Liver (tissue), 9 donors: Measurements from ENCODE around the gene HNRNPL. TPM values are rescaled to one million over a fixed set of nuclear protein-coding genes. Genes with fewer than 3 reads are reported as not detected.

Experiments used
- DNase-seq: peaks from one replicate; pipeline ENCODE4 v3.0.0-alpha.2; 2017; ENCODE audit warnings: low spot score
- H3K27ac ChIP-seq, 2 donors: one replicate each; pipeline ENCODE4 v1.7.0; 2013; ENCODE audit warnings: inconsistent platforms in 2 of 2, low read length in 2 of 2, control low read depth in 1 of 2, low read depth in 1 of 2, mild to moderate bottlenecking in 1 of 2
- H3K27me3 ChIP-seq, 4 donors: one replicate each; pipeline versions ENCODE4 v1.6.1 to v1.7.0; 2013; ENCODE audit warnings: low read length in 3 of 4, inconsistent platforms in 1 of 4, mild to moderate bottlenecking in 1 of 4, moderate library complexity in 1 of 4; ENCODE audit not compliant: control insufficient read depth in 4 of 4, insufficient read depth in 4 of 4
- H3K36me3 ChIP-seq, 4 donors: one replicate each; pipeline versions ENCODE4 v1.6.1 to v1.7.0; 2013; ENCODE audit warnings: low read length in 3 of 4, mild to moderate bottlenecking in 3 of 4, low read depth in 1 of 4, moderate library complexity in 1 of 4; ENCODE audit not compliant: control insufficient read depth in 4 of 4, insufficient read depth in 3 of 4
- H3K4me1 ChIP-seq, 4 donors: one replicate each; pipeline versions ENCODE4 v1.6.1 to v1.7.0; 2013; ENCODE audit warnings: low read length in 3 of 4, mild to moderate bottlenecking in 3 of 4, moderate library complexity in 1 of 4; ENCODE audit not compliant: control insufficient read depth in 4 of 4, insufficient read depth in 4 of 4
- H3K4me3 ChIP-seq, 3 donors: one replicate each; pipeline versions ENCODE4 v1.6.1 to v1.7.0; 2013; ENCODE audit warnings: low read length in 3 of 3, control low read depth in 1 of 3, low read depth in 1 of 3, mild to moderate bottlenecking in 1 of 3
- H3K9ac ChIP-seq, 2 donors: one replicate each; pipeline ENCODE4 v1.7.0; 2013; ENCODE audit warnings: low read length in 2 of 2, mild to moderate bottlenecking in 2 of 2, moderate library complexity in 2 of 2, control low read depth in 1 of 2, low read depth in 1 of 2
- H3K9me3 ChIP-seq, 4 donors: one replicate each; pipeline versions ENCODE4 v1.6.1 to v1.7.0; 2013; ENCODE audit warnings: low read length in 3 of 4; ENCODE audit not compliant: control insufficient read depth in 4 of 4
- ATF3 ChIP-seq: IDR thresholded peaks from 2 replicates; pipeline ENCODE4 v1.6.1; 2016; ENCODE audit warnings: antibody characterized with exemption
- CTCF ChIP-seq: fragments of 150-350 bp; IDR thresholded peaks from 2 replicates; pipeline ENCODE4 v1.5.1; 2017; ENCODE audit warnings: improper control_type of control experiment, low read depth, low read length; ENCODE audit not compliant: missing input control
- EGR1 ChIP-seq, 2 donors: IDR thresholded peaks; 2 replicates each; pipeline ENCODE4 v1.6.1; 2016 to 2018; ENCODE audit warnings: antibody characterized with exemption in 2 of 2, low read depth in 2 of 2
- FOXA2 ChIP-seq: IDR thresholded peaks from 2 replicates; pipeline ENCODE4 v1.6.1; 2016; ENCODE audit warnings: antibody characterized with exemption
- GABPA ChIP-seq, 2 donors: IDR thresholded peaks in 1 of 2; conservative IDR thresholded peaks in 1 of 2; 2 replicates each; pipeline ENCODE4 v1.6.1; 2016; ENCODE audit warnings: antibody characterized with exemption in 2 of 2, mild to moderate bottlenecking in 1 of 2, moderate library complexity in 1 of 2
- HNF4A ChIP-seq, 2 donors: conservative IDR thresholded peaks; 2 replicates each; pipeline ENCODE4 v1.6.1; 2016; ENCODE audit warnings: antibody characterized with exemption in 2 of 2, mild to moderate bottlenecking in 2 of 2
- HNF4G ChIP-seq: IDR thresholded peaks from 2 replicates; pipeline ENCODE4 v1.6.1; 2016; ENCODE audit warnings: antibody characterized with exemption
- JUND ChIP-seq, 2 donors: IDR thresholded peaks; 2 replicates each; pipeline ENCODE4 v1.6.1; 2016; ENCODE audit warnings: antibody characterized with exemption in 2 of 2
- NR2F2 ChIP-seq: IDR thresholded peaks from 2 replicates; pipeline ENCODE4 v1.6.1; 2016; ENCODE audit warnings: antibody characterized with exemption
- RAD21 ChIP-seq, 2 donors: IDR thresholded peaks; 2 replicates each; pipeline ENCODE4 v1.6.1; 2016; ENCODE audit warnings: antibody characterized with exemption in 2 of 2, mild to moderate bottlenecking in 2 of 2
- REST ChIP-seq: IDR thresholded peaks from 2 replicates; pipeline ENCODE4 v1.6.1; 2016; ENCODE audit warnings: antibody characterized with exemption, mild to moderate bottlenecking
- RXRA ChIP-seq, 2 donors: IDR thresholded peaks; 2 replicates each; pipeline ENCODE4 v1.6.1; 2017 to 2018; ENCODE audit warnings: antibody characterized with exemption in 2 of 2, mild to moderate bottlenecking in 1 of 2
- SP1 ChIP-seq: IDR thresholded peaks from 2 replicates; pipeline ENCODE4 v1.6.1; 2018; ENCODE audit warnings: antibody characterized with exemption, mild to moderate bottlenecking
- TAF1 ChIP-seq: conservative IDR thresholded peaks from 2 replicates; pipeline ENCODE4 v1.6.1; 2016; ENCODE audit warnings: antibody characterized with exemption, mild to moderate bottlenecking
- YY1 ChIP-seq: IDR thresholded peaks from 2 replicates; pipeline ENCODE4 v1.6.1; 2016; ENCODE audit warnings: antibody characterized with exemption, mild to moderate bottlenecking
- ZBTB33 ChIP-seq: IDR thresholded peaks from 2 replicates; pipeline ENCODE4 v1.6.1; 2016; ENCODE audit warnings: antibody characterized with exemption
- WGBS: extraction: QIAGEN DNeasy Blood & Tissue Kit; methylation state at CpG from one replicate; pipeline ENCODE4 v1.1.7; 2013; 5-methylcytosine and 5-hydroxymethylcytosine counted together
- polyA plus RNA-seq, 2 donors: library from polyadenylated mRNA; stranded (reverse) in 1 of 2; unstranded in 1 of 2; fragments of 200-250 nt in 1 of 2; fragments of >200 nt in 1 of 2; fragmentation: Nextera tagmentation in 1 of 2; extraction: Ambion mirVana in 1 of 2; gene quantifications; one replicate each; pipeline versions ENCODE4 v1.2.1 to v1.2.3, GENCODE V29; 2013 to 2015
- total RNA-seq, 2 donors: library from RNA; depleted of rRNA; stranded (reverse); fragments of >200 nt; gene quantifications; one replicate each; pipeline ENCODE4 v1.2.3, GENCODE V29; 2014
- donor health status: healthy.
- donor health status: healthy.
- donor health status: healthy.
- donor health status: healthy.
- donor health status: healthy.

Gene HNRNPL
- total and polyA plus RNA-seq, 4 donors: 50.4 to 166 (median 95.6) TPM

GRCh38 chr19:38846097-38846496, 3.7 kb downstream of the HNRNPL start:
- Histone ChIP-seq H3K9ac (no peak overlapping the region), H3K4me3 (no peak overlapping the region), H3K4me1 (peaks cover 19 to 76% (median 61%) of the 10 kb centered on the region in 4 donors), H3K9me3 (no peaks in the 10 kb centered on the region), H3K27ac (no peak overlapping the region), H3K36me3 (peaks cover 28 to 56% (median 52%) of the 10 kb centered on the region in 4 donors), H3K27me3 (no peaks in the 10 kb centered on the region)
- 78% methylated on average over 2 of the region's 2 CpGs for WGBS
- DNase-seq: no peak
- no peak for TF ChIP-seq HNF4A (conservative IDR thresholded peaks at IDR 0.05)
- TF ChIP-seq GABPA (IDR thresholded peaks at IDR 0.05 in 1 of 2, conservative IDR thresholded peaks at IDR 0.05 in 1 of 2): no peak
- TF ChIP-seq JUND (IDR thresholded peaks at IDR 0.05): no peak
- TF ChIP-seq RAD21 (IDR thresholded peaks at IDR 0.05): no peak
- TF ChIP-seq ATF3: no peak
- no peak for TF ChIP-seq YY1
- no peak for TF ChIP-seq CTCF
- TF ChIP-seq NR2F2: no peak
- TF ChIP-seq RXRA (IDR thresholded peaks at IDR 0.05): no peak
- TF ChIP-seq FOXA2: no peak
- TF ChIP-seq TAF1: no peak
- TF ChIP-seq SP1: no peak
- no peak for TF ChIP-seq ZBTB33
- TF ChIP-seq HNF4G: no peak
- TF ChIP-seq EGR1 (IDR thresholded peaks at IDR 0.05; ENCODE audit: low read depth in 2 of 2): no peak

- Histone ChIP-seq H3K9ac (no peak overlapping the region), H3K4me1 (peaks cover 19 to 76% (median 62%) of the 10 kb centered on the region in 4 donors), H3K27ac (no peak overlapping the region), H3K9me3 (no peaks in the 10 kb centered on the region), H3K27me3 (no peaks in the 10 kb centered on the region), H3K4me3 (no peak overlapping the region), H3K36me3 (peaks cover 28 to 62% (median 55%) of the 10 kb centered on the region in 4 donors)
- no peak for DNase-seq
- TF ChIP-seq REST: no peak
- TF ChIP-seq YY1: no peak
- TF ChIP-seq SP1: no peak
- TF ChIP-seq ATF3: no peak
- TF ChIP-seq HNF4A (conservative IDR thresholded peaks at IDR 0.05): no peak
- no peak for TF ChIP-seq NR2F2
- WGBS: 95% methylated on average over 14 of the region's 14 CpGs
Measured at GRCh38 chr19:38845374-38846024, 4.3 kb downstream of the HNRNPL start.
